Spleen (tissue), 7 donors: Measurements from ENCODE around the gene TRIM54.

Source experiments
- POLR2A ChIP-seq, 3 donors: fragments of 450-650 bp; IDR thresholded peaks; one replicate each; pipeline ENCODE4 v1.5.1; 2017; ENCODE audit warnings: antibody characterized with exemption in 3 of 3, mild to moderate bottlenecking in 1 of 3
- POLR2AphosphoS5 ChIP-seq, 3 donors: sonication (generic); formaldehyde crosslinking; IDR thresholded peaks; one replicate each; pipeline ENCODE4 v1.5.1; 2017; ENCODE audit warnings: antibody characterized with exemption in 3 of 3
- TF ChIP-seq, protein P1 (sequence below), 11 experiments: fragments of 200-600 bp in 7 of 11; fragments of 450-650 bp in 4 of 11; sonication (generic) in 4 of 11; IDR thresholded peaks in 8 of 11; conservative IDR thresholded peaks in 3 of 11; 1 replicate in 7 of 11; 2 replicates in 4 of 11; pipeline versions ENCODE4 v1.4.0 to v1.8.0; 2016 to 2021; ENCODE audit warnings: antibody characterized with exemption in 11 of 11, inconsistent platforms in 4 of 11, mild to moderate bottlenecking in 1 of 11
- donor health status: DM: no; HTN: no; CAD: no; lungs with moderate emphysema.
- donor health status: DM: no; HTN: no; CAD: no.
- donor health status: DM: no; HTN: no; CAD: no.

DNA sequence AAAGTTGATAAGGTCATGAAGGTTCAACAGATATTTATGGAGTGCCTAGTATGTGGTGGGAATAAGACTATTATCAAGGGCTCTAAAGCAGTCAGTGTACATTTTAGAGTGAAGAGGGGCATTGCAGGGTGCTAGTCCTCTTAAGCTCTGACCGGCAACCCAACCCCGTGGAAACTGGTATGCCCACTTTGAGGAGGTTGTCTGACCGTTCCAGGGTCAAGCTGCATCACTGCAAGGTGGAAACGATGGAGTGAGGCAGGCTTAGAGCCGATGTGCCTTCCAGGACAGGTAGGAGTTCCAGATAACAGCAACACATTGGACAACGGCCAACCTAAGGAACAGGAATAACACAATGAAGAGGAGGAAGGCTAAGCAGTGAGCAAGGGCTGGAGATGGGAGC is 27.4 kb downstream of the TRIM54 start:
- TF ChIP-seq, protein P1, sequence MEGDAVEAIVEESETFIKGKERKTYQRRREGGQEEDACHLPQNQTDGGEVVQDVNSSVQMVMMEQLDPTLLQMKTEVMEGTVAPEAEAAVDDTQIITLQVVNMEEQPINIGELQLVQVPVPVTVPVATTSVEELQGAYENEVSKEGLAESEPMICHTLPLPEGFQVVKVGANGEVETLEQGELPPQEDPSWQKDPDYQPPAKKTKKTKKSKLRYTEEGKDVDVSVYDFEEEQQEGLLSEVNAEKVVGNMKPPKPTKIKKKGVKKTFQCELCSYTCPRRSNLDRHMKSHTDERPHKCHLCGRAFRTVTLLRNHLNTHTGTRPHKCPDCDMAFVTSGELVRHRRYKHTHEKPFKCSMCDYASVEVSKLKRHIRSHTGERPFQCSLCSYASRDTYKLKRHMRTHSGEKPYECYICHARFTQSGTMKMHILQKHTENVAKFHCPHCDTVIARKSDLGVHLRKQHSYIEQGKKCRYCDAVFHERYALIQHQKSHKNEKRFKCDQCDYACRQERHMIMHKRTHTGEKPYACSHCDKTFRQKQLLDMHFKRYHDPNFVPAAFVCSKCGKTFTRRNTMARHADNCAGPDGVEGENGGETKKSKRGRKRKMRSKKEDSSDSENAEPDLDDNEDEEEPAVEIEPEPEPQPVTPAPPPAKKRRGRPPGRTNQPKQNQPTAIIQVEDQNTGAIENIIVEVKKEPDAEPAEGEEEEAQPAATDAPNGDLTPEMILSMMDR (IDR thresholded peaks at IDR 0.05 in 8 of 11, conservative IDR thresholded peaks at IDR 0.05 in 3 of 11), result no peak
- no peak for TF ChIP-seq POLR2A (IDR thresholded peaks at IDR 0.05)
- no peak for TF ChIP-seq POLR2AphosphoS5 (IDR thresholded peaks at IDR 0.05)
